GM12875 (cell line): ENCODE results near the gene TMEM50A.
"Not testable (repeated sequence)": the region's sequence is repeated elsewhere in the genome, so short reads cannot be mapped to it uniquely, and the experiment has no call there.

Experiments
- H3K4me3 ChIP-seq: one replicate; pipeline ENCODE4 v1.5.1; 2011; ENCODE audit warnings: low read depth, low read length, control low read depth
- TF ChIP-seq, protein P1 (sequence below): IDR thresholded peaks from 2 replicates; pipeline ENCODE4 v1.5.1; 2011; ENCODE audit warnings: low read depth, mild to moderate bottlenecking, control low read depth, inconsistent platforms, low read length, moderate library complexity, borderline replicate concordance; ENCODE audit not compliant: insufficient read depth

TMEM50A gene

DNA sequence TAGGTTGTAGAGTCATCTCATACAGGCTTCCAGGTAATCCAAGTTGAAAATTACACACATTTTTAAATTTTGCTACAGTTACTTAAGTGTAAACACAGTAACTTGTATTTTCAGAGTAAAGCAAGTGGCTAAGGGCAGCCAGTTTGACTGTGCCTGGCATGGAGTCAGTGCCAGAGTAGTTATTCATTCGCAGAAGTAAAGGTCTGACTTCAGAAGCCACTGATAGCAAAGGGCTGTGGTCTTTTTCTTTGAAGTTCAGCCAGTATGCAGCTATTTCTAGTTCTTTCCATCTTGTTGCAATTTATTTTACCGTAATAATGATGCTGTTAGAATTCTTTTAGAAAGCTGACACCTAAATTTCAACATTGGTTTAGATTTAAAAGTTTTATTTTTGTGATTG is 9.4 kb downstream of the TMEM50A start:
- TF ChIP-seq, protein P1, sequence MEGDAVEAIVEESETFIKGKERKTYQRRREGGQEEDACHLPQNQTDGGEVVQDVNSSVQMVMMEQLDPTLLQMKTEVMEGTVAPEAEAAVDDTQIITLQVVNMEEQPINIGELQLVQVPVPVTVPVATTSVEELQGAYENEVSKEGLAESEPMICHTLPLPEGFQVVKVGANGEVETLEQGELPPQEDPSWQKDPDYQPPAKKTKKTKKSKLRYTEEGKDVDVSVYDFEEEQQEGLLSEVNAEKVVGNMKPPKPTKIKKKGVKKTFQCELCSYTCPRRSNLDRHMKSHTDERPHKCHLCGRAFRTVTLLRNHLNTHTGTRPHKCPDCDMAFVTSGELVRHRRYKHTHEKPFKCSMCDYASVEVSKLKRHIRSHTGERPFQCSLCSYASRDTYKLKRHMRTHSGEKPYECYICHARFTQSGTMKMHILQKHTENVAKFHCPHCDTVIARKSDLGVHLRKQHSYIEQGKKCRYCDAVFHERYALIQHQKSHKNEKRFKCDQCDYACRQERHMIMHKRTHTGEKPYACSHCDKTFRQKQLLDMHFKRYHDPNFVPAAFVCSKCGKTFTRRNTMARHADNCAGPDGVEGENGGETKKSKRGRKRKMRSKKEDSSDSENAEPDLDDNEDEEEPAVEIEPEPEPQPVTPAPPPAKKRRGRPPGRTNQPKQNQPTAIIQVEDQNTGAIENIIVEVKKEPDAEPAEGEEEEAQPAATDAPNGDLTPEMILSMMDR: no peak
- no peak overlapping the region for H3K4me3 ChIP-seq

DNA sequence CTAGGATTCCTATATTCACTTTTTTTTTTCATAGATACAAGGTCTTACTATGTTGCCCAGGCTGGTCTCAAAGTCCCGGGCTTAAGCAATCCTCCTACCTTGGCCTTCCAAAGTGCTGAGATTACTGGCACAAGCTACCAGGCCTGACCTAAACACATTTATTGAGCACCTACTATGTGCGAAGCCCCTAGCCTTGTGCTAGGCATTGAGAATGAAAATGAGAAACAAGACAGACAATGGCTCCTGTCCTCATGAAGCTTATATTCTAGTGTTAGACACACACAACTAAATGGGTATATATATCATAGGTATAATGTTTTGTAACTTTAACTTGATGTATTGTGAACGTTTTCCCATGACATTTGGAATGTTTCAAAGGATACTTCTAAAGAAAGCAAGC is 11.5 kb downstream of the TMEM50A start:
- H3K4me3 ChIP-seq: no peak overlapping the region
- TF ChIP-seq, protein P1: no peak

DNA sequence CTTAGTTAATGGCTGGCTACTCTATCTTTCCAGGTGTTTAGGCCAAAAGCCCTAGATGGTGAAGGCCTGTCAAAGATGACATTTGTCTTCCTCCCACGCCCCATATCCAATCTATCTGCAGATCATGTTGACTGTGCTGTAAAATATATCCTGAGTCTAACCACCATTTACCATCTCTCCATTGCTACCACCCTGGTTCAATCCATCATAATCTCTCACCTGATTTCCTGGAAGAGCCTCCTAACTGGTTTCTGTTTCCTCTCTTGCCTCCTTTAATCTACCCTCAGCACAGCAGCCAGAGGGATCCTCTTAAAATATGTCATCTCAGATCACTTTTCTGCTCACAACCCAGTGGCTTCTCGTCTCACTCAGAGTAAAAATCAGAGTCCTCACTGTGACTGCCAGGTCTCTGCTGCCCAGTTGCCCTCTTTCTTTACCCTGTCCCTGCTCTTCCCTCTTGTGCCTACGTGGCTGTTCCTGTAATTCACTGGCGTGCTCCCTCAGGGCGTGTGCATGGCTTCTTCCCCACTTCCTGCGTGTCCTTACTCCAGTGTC is 17.8 kb downstream of the TMEM50A start:
- TF ChIP-seq, protein P1: no peak
- H3K4me3 ChIP-seq: no peak overlapping the region

DNA sequence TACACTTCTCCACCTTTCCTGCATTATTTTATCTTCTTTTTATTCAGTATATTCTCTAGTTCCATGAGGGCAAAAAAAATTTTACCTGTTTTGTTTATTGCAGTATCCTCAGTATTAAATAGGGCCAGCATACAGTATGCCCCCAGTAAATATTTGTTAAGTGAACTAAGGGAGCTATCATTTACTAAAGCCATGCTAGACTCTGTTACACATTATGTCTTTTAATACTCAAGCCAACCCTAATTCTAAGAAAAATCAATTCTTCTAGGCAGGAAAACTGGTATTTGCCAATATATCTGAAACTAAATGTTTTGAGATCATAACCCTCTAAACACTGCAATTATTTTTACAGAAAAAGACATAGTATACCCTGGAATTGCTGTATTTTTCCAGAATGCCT is 18.3 kb downstream of the TMEM50A start:
- H3K4me3 ChIP-seq: no peak overlapping the region
- TF ChIP-seq, protein P1: no peak

DNA sequence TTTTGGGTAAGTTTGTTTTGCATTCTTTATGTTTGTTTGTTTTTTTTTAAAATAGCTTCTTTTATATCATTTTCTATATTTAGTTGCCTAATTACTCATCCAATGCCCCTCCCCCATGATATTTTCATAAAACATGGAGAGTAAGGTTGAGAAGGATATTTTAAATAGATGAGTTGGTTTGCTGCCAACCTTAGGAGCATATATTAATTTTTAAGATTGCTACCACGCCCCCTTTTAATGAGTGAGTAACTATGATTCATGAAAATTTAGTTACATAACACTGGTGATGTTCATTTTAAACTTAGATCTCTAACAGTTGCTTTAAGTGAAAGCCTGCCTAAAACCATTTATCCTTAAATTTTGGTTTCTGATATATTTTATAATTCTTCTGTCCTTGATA is 18.7 kb downstream of the TMEM50A start:
- no peak overlapping the region for H3K4me3 ChIP-seq
- TF ChIP-seq, protein P1: no peak

DNA sequence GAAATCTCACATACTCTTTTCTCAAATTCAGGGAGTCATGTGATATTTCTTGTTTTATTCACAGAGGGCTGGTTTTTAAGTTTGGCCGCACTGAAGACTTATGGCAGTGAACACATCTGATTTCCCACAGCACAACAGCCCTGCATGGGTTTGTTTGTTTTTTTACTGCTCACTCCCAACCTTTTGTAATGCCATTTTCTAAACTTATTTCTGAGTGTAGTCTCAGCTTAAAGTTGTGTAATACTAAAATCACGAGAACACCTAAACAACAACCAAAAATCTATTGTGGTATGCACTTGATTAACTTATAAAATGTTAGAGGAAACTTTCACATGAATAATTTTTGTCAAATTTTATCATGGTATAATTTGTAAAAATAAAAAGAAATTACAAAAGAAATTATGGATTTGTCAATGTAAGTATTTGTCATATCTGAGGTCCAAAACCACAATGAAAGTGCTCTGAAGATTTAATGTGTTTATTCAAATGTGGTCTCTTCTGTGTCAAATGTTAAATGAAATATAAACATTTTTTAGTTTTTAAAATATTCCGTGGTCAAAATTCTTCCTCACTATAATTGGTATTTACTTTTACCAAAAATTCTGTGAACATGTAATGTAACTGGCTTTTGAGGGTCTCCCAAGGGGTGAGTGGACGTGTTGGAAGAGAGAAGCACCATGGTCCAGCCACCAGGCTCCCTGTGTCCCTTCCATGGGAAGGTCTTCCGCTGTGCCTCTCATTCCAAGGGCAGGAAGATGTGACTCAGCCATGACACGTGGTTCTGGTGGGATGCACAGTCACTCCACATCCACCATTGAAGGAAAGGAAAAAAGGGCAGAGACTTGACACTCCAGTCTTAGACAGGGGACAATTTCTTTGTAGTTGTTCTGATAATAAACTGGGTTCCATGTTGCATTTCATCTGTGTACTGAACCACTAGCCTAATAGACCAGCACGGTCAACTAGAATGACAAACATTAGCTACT is 22.8 kb downstream of the TMEM50A start:
- no peak overlapping the region for H3K4me3 ChIP-seq
- TF ChIP-seq, protein P1: no peak

DNA sequence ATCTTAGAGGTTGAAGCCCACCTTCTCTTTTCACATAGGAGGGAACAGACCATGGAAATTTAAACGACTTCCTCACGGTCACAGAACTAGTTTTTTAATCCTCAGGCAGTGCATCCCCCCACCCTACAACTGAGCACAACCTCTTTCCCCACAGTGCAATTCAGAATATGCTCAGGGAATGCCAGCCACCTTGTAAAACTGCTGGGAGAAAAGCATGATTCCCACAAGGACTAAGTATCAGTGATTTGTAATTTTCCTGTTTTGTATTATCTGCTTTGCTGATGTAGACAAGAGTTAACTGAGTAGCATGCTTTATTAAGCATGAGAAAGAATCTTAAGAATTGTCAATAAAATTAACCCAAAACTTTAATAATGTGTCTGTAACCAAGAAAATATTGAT is 23.8 kb downstream of the TMEM50A start:
- TF ChIP-seq, protein P1: no peak
- no peak overlapping the region for H3K4me3 ChIP-seq

DNA sequence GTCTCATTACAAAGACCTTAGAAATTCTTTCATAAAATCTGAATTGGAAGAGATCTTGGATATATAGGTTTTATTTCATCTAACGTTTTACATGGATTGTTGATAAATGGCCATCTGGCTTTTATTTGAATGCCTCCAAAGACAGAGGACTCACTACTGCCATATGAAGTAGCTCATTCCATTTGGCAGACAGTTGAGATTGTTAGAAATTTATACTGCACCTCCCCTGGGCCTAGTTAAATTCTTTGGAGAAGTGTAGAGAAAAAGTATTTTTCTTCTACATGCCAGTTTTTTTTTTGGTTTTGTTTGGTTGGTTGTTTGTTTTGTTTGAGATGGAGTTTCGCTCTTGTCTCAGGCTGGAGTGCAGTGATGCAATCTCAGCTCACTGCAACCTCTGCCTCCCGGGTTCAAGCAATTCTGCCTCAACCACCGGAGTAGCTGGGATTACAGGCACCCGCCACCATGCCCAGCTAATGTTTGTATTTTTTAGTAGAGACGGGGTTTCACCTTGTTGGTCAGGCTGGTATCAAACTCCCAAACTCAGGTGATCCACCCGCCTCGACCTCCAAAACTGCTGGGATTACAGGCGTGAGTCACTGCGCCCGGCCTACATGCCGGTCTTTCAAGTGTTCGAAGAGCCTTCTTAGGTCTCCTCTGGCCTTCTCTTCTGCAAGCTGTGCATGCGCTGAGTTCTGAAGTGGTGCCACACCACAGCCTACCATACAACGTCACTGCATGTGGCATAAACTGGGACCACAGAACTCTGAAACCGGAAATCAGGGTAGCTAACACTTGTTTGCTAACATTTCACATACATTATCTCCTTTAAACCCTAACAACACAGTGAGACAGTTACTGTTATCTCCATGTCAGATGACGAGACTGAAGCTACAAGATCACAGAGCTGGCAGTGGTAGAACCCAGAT is 24.8 kb downstream of the TMEM50A start:
- not testable (repeated sequence) for H3K4me3 ChIP-seq
